ENCODE measurements around the gene RYR3.

GRCh38 chr15:33503681-33504080 is 192.9 kb downstream of the RYR3 start:
- TF ChIP-seq CTCF (IDR thresholded peaks at IDR 0.05; ENCODE audit: low read depth, low read length), result no peak
- no peak for TF ChIP-seq EZH2phosphoT487 (IDR thresholded peaks at IDR 0.05; ENCODE audit: low read depth)

Measured in OCI-LY3 (cell line).